GM23338 (cell line): ENCODE results near the gene HDGFL2.

Source experiments
- CREB1 ChIP-seq: fragments of 250-450 bp; sonication (Bioruptor Pico); IDR thresholded peaks from 2 replicates; pipeline ENCODE4 v1.5.0; 2020; ENCODE audit warnings: low read depth, mild to moderate bottlenecking, moderate library complexity
- CTCF ChIP-seq, 2 experiments: fragments of 200-600 bp in 1 of 2; sonication (generic) in 1 of 2; conservative IDR thresholded peaks; 2 replicates each; pipeline versions ENCODE4 v1.5.1 to v1.6.1; 2016 to 2017; ENCODE audit warnings: antibody characterized with exemption in 2 of 2, low read depth in 2 of 2, mild to moderate bottlenecking in 2 of 2, moderate library complexity in 1 of 2
- EZH2 ChIP-seq: fragments of 200-600 bp; sonication (generic); IDR thresholded peaks from one replicate; pipeline ENCODE4 v1.8.0; 2017; ENCODE audit warnings: antibody characterized with exemption, mild to moderate bottlenecking, low read depth; ENCODE audit not compliant: unreplicated experiment
- EZH2phosphoT487 ChIP-seq: fragments of 200-600 bp; sonication (generic); IDR thresholded peaks from one replicate; pipeline ENCODE4 v1.8.1; 2018; ENCODE audit warnings: antibody characterized with exemption; ENCODE audit not compliant: unreplicated experiment
- JUNB ChIP-seq: IDR thresholded peaks from one replicate; pipeline ENCODE4 v1.6.1; 2016; ENCODE audit warnings: antibody characterized with exemption; ENCODE audit not compliant: unreplicated experiment
- NANOG ChIP-seq: IDR thresholded peaks from 2 replicates; pipeline ENCODE4 v1.6.1; 2016; ENCODE audit warnings: antibody characterized with exemption, borderline replicate concordance
- POLR2AphosphoS5 ChIP-seq: IDR thresholded peaks from 2 replicates; pipeline ENCODE4 v1.6.1; 2016; ENCODE audit warnings: antibody characterized with exemption, low read depth
- REST ChIP-seq: IDR thresholded peaks from one replicate; pipeline ENCODE4 v1.6.1; 2018; ENCODE audit warnings: antibody characterized with exemption; ENCODE audit not compliant: unreplicated experiment
- STAT1 ChIP-seq: IDR thresholded peaks from one replicate; pipeline ENCODE4 v1.6.1; 2016; ENCODE audit warnings: antibody characterized with exemption; ENCODE audit not compliant: unreplicated experiment
- ZNF331 ChIP-seq: fragments of 250-450 bp; sonication (Bioruptor Pico); IDR thresholded peaks from 2 replicates; pipeline ENCODE4 v1.5.0; 2020; ENCODE audit warnings: low read depth, mild to moderate bottlenecking, moderate library complexity

GRCh38 chr19:4441994-4442818 lies 29.9 kb upstream of the HDGFL2 start:
- no peak for TF ChIP-seq CTCF (conservative IDR thresholded peaks at IDR 0.05; ENCODE audit: low read depth in 2 of 2)
- TF ChIP-seq POLR2AphosphoS5: no peak; the same call in 1 of the 2 replicates
- TF ChIP-seq REST: no peak
- TF ChIP-seq CREB1: no peak
- no peak for TF ChIP-seq STAT1
- TF ChIP-seq NANOG: no peak
- TF ChIP-seq EZH2: no peak
- TF ChIP-seq JUNB: no peak
- TF ChIP-seq EZH2phosphoT487: no peak
- TF ChIP-seq ZNF331: no peak
